ENCODE results near the gene PUS3.
A peak's percentile ranks its signal among the peaks of the same experiment; 100 is the strongest.

The PUS3 gene

GRCh38 chr11:125902927-125903710 lies at the start of gene PUS3:
TSS of gene PUS3 (minus strand) at chr11:125903206. CDS start at chr11:125896284, 6,922 bp downstream.
- DNase-seq (ENCODE audit: low spot score): peak; percentile 91

- no peak for DNase-seq (ENCODE audit: low spot score)
Measured at GRCh38 chr11:125952559-125952958, 49.6 kb upstream of the PUS3 start.

GRCh38 chr11:125951731-125952130 lies 48.7 kb upstream of the PUS3 start:
- no peak for DNase-seq (ENCODE audit: low spot score)

GRCh38 chr11:125950696-125951651 lies 48.0 kb upstream of the PUS3 start:
- no peak for DNase-seq (ENCODE audit: low spot score)

GRCh38 chr11:125950178-125950490 lies 47.1 kb upstream of the PUS3 start:
- no peak for DNase-seq (ENCODE audit: low spot score)

- DNase-seq (ENCODE audit: low spot score): no peak
Measured at GRCh38 chr11:125949271-125950177, 46.5 kb upstream of the PUS3 start.

- DNase-seq (ENCODE audit: low spot score): no peak
Measured at GRCh38 chr11:125948278-125949051, 45.5 kb upstream of the PUS3 start.

GRCh38 chr11:125947419-125948277 lies 44.6 kb upstream of the PUS3 start:
- no peak for DNase-seq (ENCODE audit: low spot score)

- DNase-seq (ENCODE audit: low spot score): no peak
Measured at GRCh38 chr11:125946712-125947418, 43.9 kb upstream of the PUS3 start.

GRCh38 chr11:125945797-125946520 lies 43.0 kb upstream of the PUS3 start, which contains the start of gene VSIG10L2:
TSS of gene VSIG10L2 (plus strand) at chr11:125946044. CDS start at chr11:125946056, 12 bp downstream.
- no peak for DNase-seq (ENCODE audit: low spot score)

- DNase-seq (ENCODE audit: low spot score): no peak
Measured at GRCh38 chr11:125945011-125945796, 42.2 kb upstream of the PUS3 start.

- no peak for DNase-seq (ENCODE audit: low spot score)
Measured at GRCh38 chr11:125944350-125945010, 41.5 kb upstream of the PUS3 start.

GRCh38 chr11:125943661-125944349 lies 40.8 kb upstream of the PUS3 start:
- DNase-seq (ENCODE audit: low spot score): no peak

- DNase-seq (ENCODE audit: low spot score): no peak
Measured at GRCh38 chr11:125942771-125943428, 39.9 kb upstream of the PUS3 start.

- DNase-seq (ENCODE audit: low spot score): peak; percentile 91
Measured at GRCh38 chr11:125941619-125942611, 38.9 kb upstream of the PUS3 start.
